K562 (cell line): Measurements from ENCODE around the gene MDC1. TPM values are rescaled to one million over a fixed set of nuclear protein-coding genes. Genes with fewer than 3 reads are reported as not detected.

Experiments
- ASH1L ChIP-seq: fragments of 450-650 bp; IDR thresholded peaks from 2 replicates; pipeline ENCODE4 v1.6.1; 2018; ENCODE audit warnings: borderline replicate concordance, mild to moderate bottlenecking, low read depth; ENCODE audit not compliant: partially characterized antibody
- DMBX1 ChIP-seq: fragments of 250-450 bp; sonication (Bioruptor Pico); IDR thresholded peaks from 2 replicates; pipeline ENCODE4 v1.8.0; 2022; ENCODE audit warnings: inconsistent platforms, mild to moderate bottlenecking, moderate library complexity, borderline replicate concordance
- DPF2 ChIP-seq: fragments of 450-650 bp; IDR thresholded peaks from 2 replicates; pipeline ENCODE4 v1.6.1; 2016
- EP400 ChIP-seq: fragments of 450-650 bp; IDR thresholded peaks from 2 replicates; pipeline ENCODE4 v1.6.1; 2017; ENCODE audit warnings: antibody characterized with exemption, mild to moderate bottlenecking, moderate library complexity
- EWSR1 ChIP-seq: fragments of 450-650 bp; IDR thresholded peaks from 2 replicates; pipeline ENCODE4 v1.6.1; 2018; ENCODE audit warnings: borderline replicate concordance, mild to moderate bottlenecking, low read depth, moderate library complexity; ENCODE audit not compliant: partially characterized antibody
- KAT8 ChIP-seq: fragments of 450-650 bp; IDR thresholded peaks from 2 replicates; pipeline ENCODE4 v1.6.1; 2016; ENCODE audit warnings: low read depth, mild to moderate bottlenecking
- MIER1 ChIP-seq: fragments of 450-650 bp; IDR thresholded peaks from 2 replicates; pipeline ENCODE4 v1.6.1; 2016; ENCODE audit warnings: antibody characterized with exemption, mild to moderate bottlenecking, low read depth
- MXD1 ChIP-seq: fragments of 250-450 bp; sonication (Bioruptor Pico); IDR thresholded peaks from 2 replicates; pipeline ENCODE4 v1.8.0; 2021; ENCODE audit warnings: borderline replicate concordance, mild to moderate bottlenecking, moderate library complexity; ENCODE audit not compliant: poor library complexity, severe bottlenecking
- NR1H2 ChIP-seq: sonication (generic); formaldehyde crosslinking; IDR thresholded peaks from 2 replicates; pipeline ENCODE4 v1.4.0; 2020; ENCODE audit warnings: mild to moderate bottlenecking, missing genetic modification reagents
- RBM15 ChIP-seq: fragments of 200-400 bp; formaldehyde crosslinking; IDR thresholded peaks from 2 replicates; pipeline ENCODE4 v1.6.1; 2018; ENCODE audit warnings: mild to moderate bottlenecking, low read length, moderate library complexity; ENCODE audit not compliant: insufficient read depth
- RUNX1 ChIP-seq: sonication (generic); IDR thresholded peaks from 2 replicates; pipeline ENCODE4 v1.6.1; 2016; ENCODE audit warnings: antibody characterized with exemption, low read depth
- SIN3A ChIP-seq, 2 experiments: fragments of 150-350 bp in 1 of 2; IDR thresholded peaks; 2 replicates each; pipeline ENCODE4 v1.6.1; 2011 to 2016; ENCODE audit warnings: borderline replicate concordance in 2 of 2, low read depth in 2 of 2, low read length in 2 of 2, mild to moderate bottlenecking in 2 of 2, moderate library complexity in 2 of 2; ENCODE audit not compliant: control insufficient read depth in 1 of 2
- SUPT5H ChIP-seq: fragments of 450-650 bp; IDR thresholded peaks from 2 replicates; pipeline ENCODE4 v1.6.1; 2016
- TCF7 ChIP-seq: sonication (generic); IDR thresholded peaks from 2 replicates; pipeline ENCODE4 v1.6.1; 2016; ENCODE audit warnings: antibody characterized with exemption, borderline replicate concordance
- TOE1 ChIP-seq, 2 experiments: fragments of 450-650 bp in 1 of 2; sonication (generic) in 1 of 2; formaldehyde crosslinking in 1 of 2; IDR thresholded peaks; 2 replicates each; pipeline versions ENCODE4 v1.7.1 to v1.8.0; 2016 to 2022; ENCODE audit warnings: borderline replicate concordance in 2 of 2, mild to moderate bottlenecking in 2 of 2, antibody characterized with exemption in 1 of 2, inconsistent platforms in 1 of 2, low read depth in 1 of 2, missing genetic modification reagents in 1 of 2, moderate library complexity in 1 of 2
- USF1 ChIP-seq: sonication (generic); formaldehyde crosslinking; IDR thresholded peaks from 2 replicates; pipeline ENCODE4 v1.9.0; 2022; ENCODE audit warnings: mild to moderate bottlenecking, missing genetic modification reagents
- ZFP1 ChIP-seq: fragments of 450-650 bp; formaldehyde crosslinking; IDR thresholded peaks from 2 replicates; pipeline ENCODE4 v1.4.0; 2020; ENCODE audit warnings: mild to moderate bottlenecking, mixed read lengths
- ZNF124 ChIP-seq: sonication (generic); formaldehyde crosslinking; IDR thresholded peaks from 2 replicates; pipeline ENCODE4 v1.8.1; 2022; ENCODE audit warnings: missing genetic modification reagents
- ZNF263 ChIP-seq: sonication (generic); formaldehyde crosslinking; IDR thresholded peaks from 2 replicates; pipeline ENCODE4 v1.8.0; 2022; ENCODE audit warnings: mild to moderate bottlenecking, missing genetic modification reagents, borderline replicate concordance
- ZNF282 ChIP-seq: sonication (generic); formaldehyde crosslinking; IDR thresholded peaks from 2 replicates; pipeline ENCODE4 v1.8.1; 2023; ENCODE audit warnings: missing genetic modification reagents
- ZNF311 ChIP-seq: fragments of 250-450 bp; sonication (Bioruptor Pico); IDR thresholded peaks from 2 replicates; pipeline ENCODE4 v1.4.0; 2020; ENCODE audit warnings: mild to moderate bottlenecking, moderate library complexity
- ZNF384 ChIP-seq: IDR thresholded peaks from 2 replicates; pipeline ENCODE4 v1.6.1; 2012; ENCODE audit warnings: low read depth, low read length, improper control_type of control experiment
- ZNF76 ChIP-seq: fragments of 250-450 bp; sonication (Bioruptor Pico); IDR thresholded peaks from 2 replicates; pipeline ENCODE4 v1.4.0; 2020; ENCODE audit warnings: mild to moderate bottlenecking, moderate library complexity, borderline replicate concordance
- ZNF778 ChIP-seq: fragments of 450-650 bp; formaldehyde crosslinking; IDR thresholded peaks from 2 replicates; pipeline ENCODE4 v1.4.0; 2020; ENCODE audit warnings: mild to moderate bottlenecking, moderate library complexity
- ZNF780A ChIP-seq: fragments of 250-450 bp; sonication (Bioruptor Pico); IDR thresholded peaks from 2 replicates; pipeline ENCODE4 v1.5.0; 2021; ENCODE audit warnings: mild to moderate bottlenecking
- polyA plus RNA-seq, 8 experiments: library from polyadenylated mRNA; depleted of rRNA in 4 of 8; stranded (reverse) in 5 of 8; unstranded in 3 of 8; fragments of >200 nt; fragmentation: Nextera tagmentation in 2 of 8; fragmentation: Illumina TruSeq in 1 of 8; extraction: Ambion mirVana in 2 of 8; extraction: Trizol in 1 of 8; gene quantifications; 2 replicates each; pipeline versions ENCODE4 v1.2.1 to v1.2.3, GENCODE V29; 2011 to 2014; ENCODE audit warnings: inconsistent platforms in 1 of 8, missing spikeins in 1 of 8
- total RNA-seq, 7 experiments: library from RNA; depleted of rRNA in 6 of 7; stranded (reverse); fragments of >200 nt in 6 of 7; fragmentation: Illumina TruSeq in 2 of 7; extraction: Trizol in 2 of 7; gene quantifications; 2 replicates each; pipeline versions ENCODE4 v1.2.1 to v1.2.3, GENCODE V29; 2011 to 2021; ENCODE audit warnings: low replicate concordance in 1 of 7
- TF ChIP-seq, protein P1 (sequence below), 2 experiments: fragments of 450-650 bp; IDR thresholded peaks; 2 replicates each; pipeline ENCODE4 v1.6.1; 2016

Gene MDC1
- total and polyA plus RNA-seq, 9 of the 15 experiments (the other 6 are each of a cell fraction or from before 2014, with no cell fraction given) = 8.2 to 114 (median 20.0) TPM

- TF ChIP-seq ZNF263 (no peak; the same call in 1 of the 2 replicates), USF1 (CRISPR knock-in tag) (peak; percentile 99), ZNF384 (peak; percentile 94), ZNF780A (CRISPR knock-in tag) (no peak), SUPT5H (peak; percentile 78), NR1H2 (CRISPR knock-in tag) (0 out of 2 replicates have a peak, but pooled peaks have one; percentile 36), ZNF124 (CRISPR knock-in tag) (no peak), ZNF282 (no peak), KAT8 (no peak), SIN3A (IDR thresholded peaks at IDR 0.05; ENCODE audit: borderline replicate concordance in 2 of 2, control insufficient read depth in 1 of 2, low read depth in 2 of 2, low read length in 2 of 2) (peak; percentile 49 to 76; a peak in 2 of 4 replicates), MXD1 (CRISPR knock-in tag) (peak; percentile 80), ASH1L (no peak), DPF2 (peak; percentile 61), ZNF778 (CRISPR knock-in tag) (no peak), TOE1 (IDR thresholded peaks at IDR 0.05; ENCODE audit: borderline replicate concordance) (peak; percentile 71), TOE1 (CRISPR knock-in tag; IDR thresholded peaks at IDR 0.05; ENCODE audit: borderline replicate concordance, low read depth) (peak; percentile 68; the same call in 1 of the 2 replicates), MIER1 (no peak), EP400 (peak; percentile 48; the same call in 1 of the 2 replicates), ZNF311 (CRISPR knock-in tag) (no peak), ZFP1 (CRISPR knock-in tag) (0 out of 2 replicates have a peak, but pooled peaks have one; percentile 44), TCF7 (peak; percentile 19; the same call in 1 of the 2 replicates), DMBX1 (peak; percentile 18; the same call in 1 of the 2 replicates), RBM15 (no peak), EWSR1 (no peak), ZNF76 (no peak; the same call in 1 of the 2 replicates), RUNX1 (no peak)
- TF ChIP-seq, protein P1, sequence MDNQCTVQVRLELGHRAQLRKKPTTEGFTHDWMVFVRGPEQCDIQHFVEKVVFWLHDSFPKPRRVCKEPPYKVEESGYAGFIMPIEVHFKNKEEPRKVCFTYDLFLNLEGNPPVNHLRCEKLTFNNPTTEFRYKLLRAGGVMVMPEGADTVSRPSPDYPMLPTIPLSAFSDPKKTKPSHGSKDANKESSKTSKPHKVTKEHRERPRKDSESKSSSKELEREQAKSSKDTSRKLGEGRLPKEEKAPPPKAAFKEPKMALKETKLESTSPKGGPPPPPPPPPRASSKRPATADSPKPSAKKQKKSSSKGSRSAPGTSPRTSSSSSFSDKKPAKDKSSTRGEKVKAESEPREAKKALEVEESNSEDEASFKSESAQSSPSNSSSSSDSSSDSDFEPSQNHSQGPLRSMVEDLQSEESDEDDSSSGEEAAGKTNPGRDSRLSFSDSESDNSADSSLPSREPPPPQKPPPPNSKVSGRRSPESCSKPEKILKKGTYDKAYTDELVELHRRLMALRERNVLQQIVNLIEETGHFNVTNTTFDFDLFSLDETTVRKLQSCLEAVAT (IDR thresholded peaks at IDR 0.05) = peak; percentile 88 to 91
These were observed 4.3 kb upstream of the MDC1 start (continued) for GRCh38 chr6:30721198-30722024.
